Measurements from ENCODE around the gene STK11IP.

GRCh38 chr2:219630770-219631405 is 33.2 kb downstream of the STK11IP start:
- TF ChIP-seq CTCF (IDR thresholded peaks at IDR 0.05; ENCODE audit: insufficient read depth, low read length): no peak
- TF ChIP-seq SPI1 (IDR thresholded peaks at IDR 0.05; ENCODE audit: borderline replicate concordance, low read depth): no peak
